GM23338 (cell line): Measurements from ENCODE around the gene FNDC3B. TPM values are rescaled to one million over a fixed set of nuclear protein-coding genes. Genes with fewer than 3 reads are reported as not detected.
A peak's percentile ranks its signal among the peaks of the same experiment; 100 is the strongest.

ENCODE experiments used
- ATAC-seq: fragments of 200-7000 bp; cut with Tn5 transposase; 3 replicates; pipeline ENCODE4 v1.9.1; 2020
- DNase-seq: peaks from one replicate; pipeline ENCODE4 v3.0.0-alpha.2; 2015; ENCODE audit warnings: low spot score
- H2AFZ ChIP-seq: fragments of 200-600 bp; sonication (generic); 2 replicates; pipeline ENCODE4 v1.8.0; 2016; ENCODE audit warnings: antibody characterized with exemption, mild to moderate bottlenecking, moderate library complexity
- H3F3A ChIP-seq: fragments of 200-600 bp; sonication (generic); replicated peaks from 2 replicates; pipeline ENCODE4 v1.8.0; 2017; ENCODE audit warnings: antibody characterized with exemption, mixed run types, low read depth
- H3K27ac ChIP-seq: fragments of 200-600 bp; sonication (generic); 2 replicates; pipeline ENCODE4 v1.6.1; 2016; ENCODE audit warnings: low read depth
- H3K27me3 ChIP-seq: fragments of 200-600 bp; sonication (generic); 2 replicates; pipeline ENCODE4 v1.8.0; 2016; ENCODE audit warnings: mild to moderate bottlenecking, mixed run types, moderate library complexity; ENCODE audit not compliant: insufficient read depth
- H3K36me3 ChIP-seq: fragments of 200-600 bp; sonication (generic); 2 replicates; pipeline ENCODE4 v1.8.0; 2016; ENCODE audit warnings: mild to moderate bottlenecking; ENCODE audit not compliant: insufficient read depth
- H3K4me1 ChIP-seq: fragments of 200-600 bp; sonication (generic); 2 replicates; pipeline ENCODE4 v1.8.0; 2016; ENCODE audit warnings: mild to moderate bottlenecking, moderate library complexity; ENCODE audit not compliant: insufficient read depth
- H3K4me2 ChIP-seq: fragments of 200-600 bp; sonication (generic); 2 replicates; pipeline ENCODE4 v1.7.1; 2017; ENCODE audit warnings: mixed run types
- H3K4me3 ChIP-seq: fragments of 200-600 bp; sonication (generic); 2 replicates; pipeline ENCODE4 v1.6.1; 2016; ENCODE audit warnings: mixed run types
- H3K79me2 ChIP-seq: fragments of 200-600 bp; sonication (generic); replicated peaks from 2 replicates; pipeline ENCODE4 v1.8.0; 2017; ENCODE audit warnings: mild to moderate bottlenecking; ENCODE audit not compliant: insufficient read depth
- H3K9me2 ChIP-seq: fragments of 200-600 bp; sonication (generic); 2 replicates; pipeline ENCODE4 v1.8.0; 2017; ENCODE audit not compliant: insufficient read depth
- H4K20me1 ChIP-seq: fragments of 200-600 bp; sonication (generic); replicated peaks from 2 replicates; pipeline ENCODE4 v1.8.0; 2017; ENCODE audit warnings: mild to moderate bottlenecking; ENCODE audit not compliant: insufficient read depth
- H3K27ac Mint-ChIP-seq: 2 replicates; pipeline ENCODE4 v1.8.0; 2020; ENCODE audit warnings: inconsistent platforms, mild to moderate bottlenecking, moderate library complexity, mixed read lengths
- H3K27me3 Mint-ChIP-seq: 3 replicates; pipeline ENCODE4 v1.8.0; 2022; ENCODE audit warnings: low read depth, mild to moderate bottlenecking, moderate library complexity, mixed read lengths, inconsistent platforms; ENCODE audit not compliant: insufficient read depth, poor library complexity
- H3K36me3 Mint-ChIP-seq: 3 replicates; pipeline ENCODE4 v1.8.0; 2021; ENCODE audit warnings: low read depth, mild to moderate bottlenecking, inconsistent platforms, moderate library complexity, mixed read lengths
- H3K4me1 Mint-ChIP-seq: 3 replicates; pipeline ENCODE4 v1.8.0; 2020; ENCODE audit warnings: mild to moderate bottlenecking, inconsistent platforms, mixed read lengths
- H3K4me3 Mint-ChIP-seq: 3 replicates; pipeline ENCODE4 v1.8.0; 2021; ENCODE audit warnings: moderate library complexity, mild to moderate bottlenecking, inconsistent platforms, mixed read lengths
- H3K9me3 Mint-ChIP-seq: 3 replicates; pipeline ENCODE4 v1.8.0; 2020; ENCODE audit warnings: moderate library complexity, mild to moderate bottlenecking, inconsistent platforms, mixed read lengths
- CREB1 ChIP-seq: fragments of 250-450 bp; sonication (Bioruptor Pico); IDR thresholded peaks from 2 replicates; pipeline ENCODE4 v1.5.0; 2020; ENCODE audit warnings: low read depth, mild to moderate bottlenecking, moderate library complexity
- CTCF ChIP-seq, 2 experiments: fragments of 200-600 bp in 1 of 2; sonication (generic) in 1 of 2; conservative IDR thresholded peaks; 2 replicates each; pipeline versions ENCODE4 v1.5.1 to v1.6.1; 2016 to 2017; ENCODE audit warnings: antibody characterized with exemption in 2 of 2, low read depth in 2 of 2, mild to moderate bottlenecking in 2 of 2, moderate library complexity in 1 of 2
- EZH2 ChIP-seq: fragments of 200-600 bp; sonication (generic); IDR thresholded peaks from one replicate; pipeline ENCODE4 v1.8.0; 2017; ENCODE audit warnings: antibody characterized with exemption, mild to moderate bottlenecking, low read depth; ENCODE audit not compliant: unreplicated experiment
- JUNB ChIP-seq: IDR thresholded peaks from one replicate; pipeline ENCODE4 v1.6.1; 2016; ENCODE audit warnings: antibody characterized with exemption; ENCODE audit not compliant: unreplicated experiment
- NANOG ChIP-seq: IDR thresholded peaks from 2 replicates; pipeline ENCODE4 v1.6.1; 2016; ENCODE audit warnings: antibody characterized with exemption, borderline replicate concordance
- POLR2AphosphoS5 ChIP-seq: IDR thresholded peaks from 2 replicates; pipeline ENCODE4 v1.6.1; 2016; ENCODE audit warnings: antibody characterized with exemption, low read depth
- REST ChIP-seq: IDR thresholded peaks from one replicate; pipeline ENCODE4 v1.6.1; 2018; ENCODE audit warnings: antibody characterized with exemption; ENCODE audit not compliant: unreplicated experiment
- STAT1 ChIP-seq: IDR thresholded peaks from one replicate; pipeline ENCODE4 v1.6.1; 2016; ENCODE audit warnings: antibody characterized with exemption; ENCODE audit not compliant: unreplicated experiment
- ZNF114 ChIP-seq: fragments of 250-450 bp; sonication (Bioruptor Pico); IDR thresholded peaks from 2 replicates; pipeline ENCODE4 v1.5.0; 2020; ENCODE audit warnings: mild to moderate bottlenecking, moderate library complexity
- polyA plus RNA-seq: library from polyadenylated mRNA; unstranded; fragments of >200 nt; fragmentation: Nextera tagmentation; extraction: Ambion mirVana; gene quantifications from 2 replicates; pipeline ENCODE4 v1.2.1, GENCODE V29; 2016
- total RNA-seq: library from RNA; depleted of rRNA; stranded (reverse); fragments of >200 nt; shearing (Covaris generic); gene quantifications from 2 replicates; pipeline ENCODE4 v1.2.3, GENCODE V29; 2014

Gene FNDC3B
- total and polyA plus RNA-seq, 2 experiments from 2014 or later: 19.1 to 55.4 TPM

- H2AFZ ChIP-seq: no peak overlapping the region
- H3K4me1 ChIP-seq: peaks cover 24% of the 10 kb centered on the region
- Mint-ChIP-seq H3K4me1 (peaks cover 40% of the 10 kb centered on the region), H3K4me3 (no peak overlapping the region), H3K27ac (peak overlapping the region; percentile 30; the same call in 1 of the 2 replicates), H3K27me3 (peaks cover 3% of the 10 kb centered on the region), H3K9me3 (peaks cover 2% of the 10 kb centered on the region; the same call in 1 of the 3 replicates), H3K36me3 (peaks cover 20% of the 10 kb centered on the region; the same call in 2 of the 3 replicates)
- ATAC-seq (no peak), DNase-seq (no peak)
- no peak overlapping the region for H3K4me3 ChIP-seq
- no peaks in the 10 kb centered on the region for H3K9me2 ChIP-seq
- H4K20me1 ChIP-seq: peaks cover 35% of the 10 kb centered on the region
- no peak overlapping the region for H3K4me2 ChIP-seq
- no peaks in the 10 kb centered on the region for H3K27me3 ChIP-seq
- H3F3A ChIP-seq: no peaks in the 10 kb centered on the region
- H3K36me3 ChIP-seq: no peaks in the 10 kb centered on the region
- TF ChIP-seq REST (no peak), CTCF (conservative IDR thresholded peaks at IDR 0.05; ENCODE audit: low read depth in 2 of 2) (no peak), POLR2AphosphoS5 (no peak), EZH2 (no peak), JUNB (no peak), ZNF114 (no peak), STAT1 (no peak), NANOG (no peak), CREB1 (CRISPR knock-in tag) (no peak)
- peaks cover 99% of the 10 kb centered on the region for H3K79me2 ChIP-seq
- H3K27ac ChIP-seq: peak overlapping the region; percentile 76; the same call in 1 of the 2 replicates
These were observed 24.4 kb downstream of the FNDC3B start for GRCh38 chr3:172063456-172064432.

- ATAC-seq (no peak), DNase-seq (no peak)
- Mint-ChIP-seq H3K36me3 (peaks cover 20% of the 10 kb centered on the region; the same call in 2 of the 3 replicates), H3K27me3 (peaks cover 3% of the 10 kb centered on the region), H3K27ac (no peak overlapping the region), H3K9me3 (peaks cover 2% of the 10 kb centered on the region; the same call in 1 of the 3 replicates), H3K4me1 (peaks cover 55% of the 10 kb centered on the region), H3K4me3 (no peak overlapping the region)
- H4K20me1 ChIP-seq: peaks cover 31% of the 10 kb centered on the region
- no peak overlapping the region for H3K4me3 ChIP-seq
- no peaks in the 10 kb centered on the region for H3K27me3 ChIP-seq
- H3K79me2 ChIP-seq: peaks cover 99% of the 10 kb centered on the region
- H3K4me2 ChIP-seq: peak overlapping the region; percentile 37; the same call in 1 of the 2 replicates
- H3K27ac ChIP-seq: peak overlapping the region; percentile 22; the same call in 1 of the 2 replicates
- H3K36me3 ChIP-seq: no peaks in the 10 kb centered on the region
- H3K9me2 ChIP-seq: no peaks in the 10 kb centered on the region
- H3F3A ChIP-seq: no peaks in the 10 kb centered on the region
- H2AFZ ChIP-seq: no peak overlapping the region
- peaks cover 40% of the 10 kb centered on the region for H3K4me1 ChIP-seq
- no peak for TF ChIP-seq STAT1
These were observed 26.1 kb downstream of the FNDC3B start for GRCh38 chr3:172065527-172065926.
